ENCODE data around the gene HEMGN. TPM values are rescaled to one million over a fixed set of nuclear protein-coding genes. Genes with fewer than 3 reads are reported as not detected.

HEMGN gene
- total and polyA plus RNA-seq, 2 experiments from 2014 or later, result not detected

DNA sequence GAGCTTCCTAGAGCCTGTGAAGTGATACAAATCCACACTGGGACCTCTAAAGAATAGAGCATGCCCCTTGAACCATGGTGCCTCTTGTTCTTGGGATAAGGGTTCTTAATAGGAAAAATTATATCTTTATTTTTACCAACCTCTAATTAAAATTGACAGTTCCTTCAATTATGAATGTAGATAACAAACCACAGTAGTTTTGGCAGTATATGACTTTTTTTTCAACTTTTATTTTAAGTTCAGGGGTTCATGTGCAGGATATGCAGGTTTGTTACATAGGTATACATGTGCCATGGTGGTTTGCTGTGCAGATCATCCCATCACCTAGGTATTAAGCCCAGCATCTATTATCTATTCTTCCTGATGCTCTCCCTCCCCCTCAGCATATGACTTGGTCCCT lies 974 bp downstream of the HEMGN start:
- Mint-ChIP-seq H3K4me1 (peaks cover 4% of the 10 kb centered on the region; the same call in 2 of the 3 replicates), H3K27me3 (ENCODE audit: insufficient read depth, low read depth, poor library complexity) (peaks cover 4% of the 10 kb centered on the region), H3K4me3 (no peak overlapping the region), H3K36me3 (ENCODE audit: low read depth) (no peaks in the 10 kb centered on the region), H3K27ac (no peak overlapping the region), H3K9me3 (no peaks in the 10 kb centered on the region)
- no peak for TF ChIP-seq JUNB (IDR thresholded peaks at IDR 0.05; ENCODE audit: unreplicated experiment)
- no peak for TF ChIP-seq STAT1 (IDR thresholded peaks at IDR 0.05; ENCODE audit: unreplicated experiment)
- TF ChIP-seq, protein P1, sequence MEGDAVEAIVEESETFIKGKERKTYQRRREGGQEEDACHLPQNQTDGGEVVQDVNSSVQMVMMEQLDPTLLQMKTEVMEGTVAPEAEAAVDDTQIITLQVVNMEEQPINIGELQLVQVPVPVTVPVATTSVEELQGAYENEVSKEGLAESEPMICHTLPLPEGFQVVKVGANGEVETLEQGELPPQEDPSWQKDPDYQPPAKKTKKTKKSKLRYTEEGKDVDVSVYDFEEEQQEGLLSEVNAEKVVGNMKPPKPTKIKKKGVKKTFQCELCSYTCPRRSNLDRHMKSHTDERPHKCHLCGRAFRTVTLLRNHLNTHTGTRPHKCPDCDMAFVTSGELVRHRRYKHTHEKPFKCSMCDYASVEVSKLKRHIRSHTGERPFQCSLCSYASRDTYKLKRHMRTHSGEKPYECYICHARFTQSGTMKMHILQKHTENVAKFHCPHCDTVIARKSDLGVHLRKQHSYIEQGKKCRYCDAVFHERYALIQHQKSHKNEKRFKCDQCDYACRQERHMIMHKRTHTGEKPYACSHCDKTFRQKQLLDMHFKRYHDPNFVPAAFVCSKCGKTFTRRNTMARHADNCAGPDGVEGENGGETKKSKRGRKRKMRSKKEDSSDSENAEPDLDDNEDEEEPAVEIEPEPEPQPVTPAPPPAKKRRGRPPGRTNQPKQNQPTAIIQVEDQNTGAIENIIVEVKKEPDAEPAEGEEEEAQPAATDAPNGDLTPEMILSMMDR (conservative IDR thresholded peaks at IDR 0.05; ENCODE audit: low read depth in 2 of 2), result no peak
- TF ChIP-seq CREB1 (CRISPR knock-in tag; IDR thresholded peaks at IDR 0.05; ENCODE audit: low read depth), result no peak
- TF ChIP-seq EZH2phosphoT487 (IDR thresholded peaks at IDR 0.05; ENCODE audit: unreplicated experiment), result no peak
- TF ChIP-seq EZH2 (IDR thresholded peaks at IDR 0.05; ENCODE audit: low read depth, unreplicated experiment), result no peak
- no peak for ATAC-seq
- H3K27ac ChIP-seq (ENCODE audit: low read depth), result no peak overlapping the region
- H3K4me3 ChIP-seq, result no peak overlapping the region
- H3K27me3 ChIP-seq (ENCODE audit: insufficient read depth), result peaks cover 64% of the 10 kb centered on the region
- no peak overlapping the region for H2AFZ ChIP-seq
- no peaks in the 10 kb centered on the region for H4K20me1 ChIP-seq (replicated peaks; ENCODE audit: insufficient read depth)
- no peaks in the 10 kb centered on the region for H3F3A ChIP-seq (replicated peaks; ENCODE audit: low read depth)
- H3K36me3 ChIP-seq (ENCODE audit: insufficient read depth), result no peaks in the 10 kb centered on the region
- H3K9me2 ChIP-seq (ENCODE audit: insufficient read depth), result no peaks in the 10 kb centered on the region
- H3K79me2 ChIP-seq (replicated peaks; ENCODE audit: insufficient read depth), result no peaks in the 10 kb centered on the region
- no peak for DNase-seq (ENCODE audit: low spot score)
- no peaks in the 10 kb centered on the region for H3K4me1 ChIP-seq (ENCODE audit: insufficient read depth)
- H3K4me2 ChIP-seq, result no peak overlapping the region

DNA sequence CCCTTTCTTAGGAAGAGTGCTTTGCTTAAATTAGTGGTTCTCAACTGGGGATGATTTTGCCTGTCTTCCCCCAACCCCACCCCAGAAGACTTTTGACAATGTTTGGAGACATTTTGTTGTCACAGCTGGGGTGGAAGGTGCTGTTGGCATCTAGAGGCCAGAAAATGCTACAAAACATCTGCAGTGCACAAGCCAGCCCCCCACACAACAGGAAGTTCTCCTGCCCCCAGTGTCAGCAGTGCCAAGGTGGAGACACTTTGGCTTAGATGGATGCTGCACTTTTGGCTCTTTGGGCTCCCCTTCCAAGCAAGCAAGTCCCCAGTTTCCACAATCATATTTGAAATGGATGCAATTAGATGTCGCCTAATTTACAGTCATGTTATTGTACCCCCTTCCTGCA lies 2.7 kb downstream of the HEMGN start:
- Mint-ChIP-seq H3K27ac (no peak overlapping the region), H3K4me1 (peaks cover 4% of the 10 kb centered on the region; the same call in 2 of the 3 replicates), H3K36me3 (ENCODE audit: low read depth) (no peaks in the 10 kb centered on the region), H3K9me3 (no peaks in the 10 kb centered on the region), H3K27me3 (ENCODE audit: insufficient read depth, low read depth, poor library complexity) (peaks cover 3% of the 10 kb centered on the region), H3K4me3 (no peak overlapping the region)
- no peaks in the 10 kb centered on the region for H3K79me2 ChIP-seq (replicated peaks; ENCODE audit: insufficient read depth)
- ATAC-seq (no peak), DNase-seq (ENCODE audit: low spot score) (no peak)
- H3F3A ChIP-seq (replicated peaks; ENCODE audit: low read depth), result no peaks in the 10 kb centered on the region
- no peak overlapping the region for H3K4me2 ChIP-seq
- H3K27ac ChIP-seq (ENCODE audit: low read depth), result no peak overlapping the region
- H3K9me2 ChIP-seq (ENCODE audit: insufficient read depth), result no peaks in the 10 kb centered on the region
- H3K27me3 ChIP-seq (ENCODE audit: insufficient read depth), result peaks cover 59% of the 10 kb centered on the region
- H4K20me1 ChIP-seq (replicated peaks; ENCODE audit: insufficient read depth), result no peaks in the 10 kb centered on the region
- no peaks in the 10 kb centered on the region for H3K36me3 ChIP-seq (ENCODE audit: insufficient read depth)
- H3K4me3 ChIP-seq, result no peak overlapping the region
- H3K4me1 ChIP-seq (ENCODE audit: insufficient read depth), result no peaks in the 10 kb centered on the region
- H2AFZ ChIP-seq, result no peak overlapping the region
- TF ChIP-seq EZH2 (IDR thresholded peaks at IDR 0.05; ENCODE audit: low read depth, unreplicated experiment) (no peak), EZH2phosphoT487 (IDR thresholded peaks at IDR 0.05; ENCODE audit: unreplicated experiment) (no peak), ZNF114 (CRISPR knock-in tag; IDR thresholded peaks at IDR 0.05) (no peak), NANOG (IDR thresholded peaks at IDR 0.05; ENCODE audit: borderline replicate concordance) (no peak), JUNB (IDR thresholded peaks at IDR 0.05; ENCODE audit: unreplicated experiment) (no peak), ZNF331 (CRISPR knock-in tag; IDR thresholded peaks at IDR 0.05; ENCODE audit: low read depth) (no peak), POLR2AphosphoS5 (IDR thresholded peaks at IDR 0.05; ENCODE audit: low read depth) (no peak)
- TF ChIP-seq, protein P2, sequence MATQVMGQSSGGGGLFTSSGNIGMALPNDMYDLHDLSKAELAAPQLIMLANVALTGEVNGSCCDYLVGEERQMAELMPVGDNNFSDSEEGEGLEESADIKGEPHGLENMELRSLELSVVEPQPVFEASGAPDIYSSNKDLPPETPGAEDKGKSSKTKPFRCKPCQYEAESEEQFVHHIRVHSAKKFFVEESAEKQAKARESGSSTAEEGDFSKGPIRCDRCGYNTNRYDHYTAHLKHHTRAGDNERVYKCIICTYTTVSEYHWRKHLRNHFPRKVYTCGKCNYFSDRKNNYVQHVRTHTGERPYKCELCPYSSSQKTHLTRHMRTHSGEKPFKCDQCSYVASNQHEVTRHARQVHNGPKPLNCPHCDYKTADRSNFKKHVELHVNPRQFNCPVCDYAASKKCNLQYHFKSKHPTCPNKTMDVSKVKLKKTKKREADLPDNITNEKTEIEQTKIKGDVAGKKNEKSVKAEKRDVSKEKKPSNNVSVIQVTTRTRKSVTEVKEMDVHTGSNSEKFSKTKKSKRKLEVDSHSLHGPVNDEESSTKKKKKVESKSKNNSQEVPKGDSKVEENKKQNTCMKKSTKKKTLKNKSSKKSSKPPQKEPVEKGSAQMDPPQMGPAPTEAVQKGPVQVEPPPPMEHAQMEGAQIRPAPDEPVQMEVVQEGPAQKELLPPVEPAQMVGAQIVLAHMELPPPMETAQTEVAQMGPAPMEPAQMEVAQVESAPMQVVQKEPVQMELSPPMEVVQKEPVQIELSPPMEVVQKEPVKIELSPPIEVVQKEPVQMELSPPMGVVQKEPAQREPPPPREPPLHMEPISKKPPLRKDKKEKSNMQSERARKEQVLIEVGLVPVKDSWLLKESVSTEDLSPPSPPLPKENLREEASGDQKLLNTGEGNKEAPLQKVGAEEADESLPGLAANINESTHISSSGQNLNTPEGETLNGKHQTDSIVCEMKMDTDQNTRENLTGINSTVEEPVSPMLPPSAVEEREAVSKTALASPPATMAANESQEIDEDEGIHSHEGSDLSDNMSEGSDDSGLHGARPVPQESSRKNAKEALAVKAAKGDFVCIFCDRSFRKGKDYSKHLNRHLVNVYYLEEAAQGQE (IDR thresholded peaks at IDR 0.05; ENCODE audit: unreplicated experiment), result no peak
- TF ChIP-seq, protein P3, sequence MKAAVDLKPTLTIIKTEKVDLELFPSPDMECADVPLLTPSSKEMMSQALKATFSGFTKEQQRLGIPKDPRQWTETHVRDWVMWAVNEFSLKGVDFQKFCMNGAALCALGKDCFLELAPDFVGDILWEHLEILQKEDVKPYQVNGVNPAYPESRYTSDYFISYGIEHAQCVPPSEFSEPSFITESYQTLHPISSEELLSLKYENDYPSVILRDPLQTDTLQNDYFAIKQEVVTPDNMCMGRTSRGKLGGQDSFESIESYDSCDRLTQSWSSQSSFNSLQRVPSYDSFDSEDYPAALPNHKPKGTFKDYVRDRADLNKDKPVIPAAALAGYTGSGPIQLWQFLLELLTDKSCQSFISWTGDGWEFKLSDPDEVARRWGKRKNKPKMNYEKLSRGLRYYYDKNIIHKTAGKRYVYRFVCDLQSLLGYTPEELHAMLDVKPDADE (IDR thresholded peaks at IDR 0.05), result no peak
